Stimulated activated naive CD8-positive, alpha-beta T cell treated with anti-CD3 and anti-CD28 coated beads, Interleukin-15, amount 100 ng/mL, for 72 hours (primary cell): Measurements from ENCODE around the gene ARHGEF16.

Source experiments
- ATAC-seq: fragments of 150-1000 bp; cut with Tn5 transposase; 2 replicates; pipeline ENCODE4 v1.10.0; 2021; ENCODE audit warnings: mild to moderate bottlenecking, moderate library complexity
- DNase-seq, 2 donors: peaks; one replicate each; pipeline ENCODE4 v3.0.0; 2021 to 2022
- H3K27ac Mint-ChIP-seq, 2 donors: one replicate each; pipeline ENCODE4 v1.8.0; 2022; ENCODE audit warnings: mild to moderate bottlenecking in 2 of 2, mixed read lengths in 2 of 2, moderate library complexity in 2 of 2
- H3K27me3 Mint-ChIP-seq: one replicate; pipeline ENCODE4 v1.8.0; 2022; ENCODE audit warnings: mixed read lengths
- H3K4me1 Mint-ChIP-seq: one replicate; pipeline ENCODE4 v1.8.0; 2022; ENCODE audit warnings: mild to moderate bottlenecking, mixed read lengths
- H3K4me3 Mint-ChIP-seq, 2 donors: one replicate each; pipeline ENCODE4 v1.8.0; 2022; ENCODE audit warnings: mild to moderate bottlenecking in 2 of 2, mixed read lengths in 2 of 2, moderate library complexity in 1 of 2
- H3K9me3 Mint-ChIP-seq, 2 donors: one replicate each; pipeline ENCODE4 v1.8.0; 2022; ENCODE audit warnings: mixed read lengths in 2 of 2

The ARHGEF16 gene

DNA sequence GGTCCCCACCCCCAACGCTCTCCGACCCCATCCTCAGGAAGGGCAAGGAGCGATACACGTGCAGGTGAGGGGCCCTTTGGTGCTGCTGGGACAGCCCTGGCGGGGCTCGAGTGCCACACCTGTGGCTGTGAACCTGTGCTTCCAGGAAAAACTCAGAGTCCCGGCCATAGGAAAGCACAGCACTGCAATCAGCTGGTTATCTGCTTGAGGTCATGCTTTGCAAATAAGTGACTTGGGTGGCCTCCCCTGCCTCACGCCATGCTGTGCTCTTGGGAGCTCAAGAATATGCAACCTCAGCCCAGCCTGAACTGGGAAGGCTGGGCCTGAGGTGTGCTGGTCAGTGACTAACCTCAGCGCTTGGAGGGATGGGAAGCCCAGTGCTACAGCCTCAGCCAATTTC, 36.5 kb upstream of the ARHGEF16 start:
- Mint-ChIP-seq H3K4me1 (no peaks in the 10 kb centered on the region), H3K4me3 (no peak overlapping the region)
- no peak for DNase-seq

DNA sequence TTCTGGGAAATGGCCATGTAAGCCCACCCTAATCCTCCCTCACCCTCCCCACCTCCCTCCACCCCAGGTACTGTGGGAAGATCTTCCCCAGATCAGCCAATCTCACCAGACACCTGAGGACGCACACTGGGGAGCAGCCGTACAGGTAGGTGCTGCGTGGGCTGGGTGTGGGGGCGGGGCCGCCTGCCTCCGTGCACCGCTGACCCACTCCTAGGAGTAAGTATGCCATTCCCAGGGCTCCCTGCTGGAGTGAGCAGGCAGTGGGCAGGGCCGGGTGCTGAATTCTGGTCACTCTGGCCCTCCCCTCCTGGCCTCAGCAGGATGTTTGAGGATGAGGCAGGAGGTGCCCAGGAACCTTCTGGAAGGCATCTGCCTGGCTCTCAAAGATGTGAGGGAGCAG, 35.9 kb upstream of the ARHGEF16 start:
- no peak for DNase-seq
- peaks cover 7% of the 10 kb centered on the region for H3K27me3 Mint-ChIP-seq
- no peak for ATAC-seq
- H3K4me1 Mint-ChIP-seq: no peaks in the 10 kb centered on the region
- H3K27ac Mint-ChIP-seq: no peak overlapping the region
- H3K4me3 Mint-ChIP-seq: no peak overlapping the region
- H3K9me3 Mint-ChIP-seq: peaks cover 0 to 8% of the 10 kb centered on the region in 2 donors

More for the DNA sequence above, 36.5 kb upstream of the ARHGEF16 start:
- Mint-ChIP-seq H3K9me3 (peaks cover 0 to 8% of the 10 kb centered on the region in 2 donors), H3K27ac (no peak overlapping the region), H3K27me3 (peaks cover 7% of the 10 kb centered on the region)
- ATAC-seq: no peak

DNA sequence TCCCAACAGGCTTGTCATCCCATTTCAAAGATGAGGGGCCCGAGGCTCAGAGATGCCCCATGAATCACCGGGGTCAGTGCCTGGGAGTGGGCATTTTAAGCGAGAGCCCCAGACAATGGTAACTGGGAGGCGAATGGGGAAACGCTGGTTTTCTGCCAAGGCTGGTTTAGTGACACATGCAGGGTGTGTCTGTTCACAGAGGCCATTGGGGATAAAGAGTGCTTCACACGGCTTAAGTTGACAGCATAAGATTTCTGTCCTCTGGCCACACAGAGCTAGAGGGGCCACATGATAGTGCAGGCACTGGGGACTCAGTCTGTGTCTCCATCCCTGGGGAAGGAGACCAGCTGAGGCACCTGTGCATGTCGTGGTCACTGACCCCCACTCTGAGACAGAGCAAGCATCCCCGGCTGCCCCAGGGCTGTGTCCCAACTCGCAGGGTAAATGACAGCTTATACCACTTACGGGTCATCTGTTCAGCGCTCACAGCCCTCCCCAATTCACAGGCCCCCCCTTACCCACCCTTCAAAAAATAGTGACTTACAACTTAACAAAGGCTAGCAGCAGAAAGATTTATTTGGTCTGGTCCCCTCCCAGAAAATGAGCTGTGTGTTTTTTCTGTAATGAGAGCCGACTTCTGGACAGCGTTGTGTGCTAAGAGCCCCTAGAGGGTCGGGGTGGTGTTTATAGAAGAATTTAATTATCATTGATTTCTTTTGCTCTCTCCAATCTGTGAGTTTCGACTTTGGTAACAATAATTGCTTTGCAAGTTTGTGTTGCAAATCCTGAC, 34.9 kb upstream of the ARHGEF16 start:
- Mint-ChIP-seq H3K4me1 (no peaks in the 10 kb centered on the region), H3K27me3 (peaks cover 15% of the 10 kb centered on the region), H3K9me3 (peaks cover 0 to 8% of the 10 kb centered on the region in 2 donors), H3K4me3 (no peak overlapping the region), H3K27ac (no peak overlapping the region)
- ATAC-seq (no peak), DNase-seq (no peak)

DNA sequence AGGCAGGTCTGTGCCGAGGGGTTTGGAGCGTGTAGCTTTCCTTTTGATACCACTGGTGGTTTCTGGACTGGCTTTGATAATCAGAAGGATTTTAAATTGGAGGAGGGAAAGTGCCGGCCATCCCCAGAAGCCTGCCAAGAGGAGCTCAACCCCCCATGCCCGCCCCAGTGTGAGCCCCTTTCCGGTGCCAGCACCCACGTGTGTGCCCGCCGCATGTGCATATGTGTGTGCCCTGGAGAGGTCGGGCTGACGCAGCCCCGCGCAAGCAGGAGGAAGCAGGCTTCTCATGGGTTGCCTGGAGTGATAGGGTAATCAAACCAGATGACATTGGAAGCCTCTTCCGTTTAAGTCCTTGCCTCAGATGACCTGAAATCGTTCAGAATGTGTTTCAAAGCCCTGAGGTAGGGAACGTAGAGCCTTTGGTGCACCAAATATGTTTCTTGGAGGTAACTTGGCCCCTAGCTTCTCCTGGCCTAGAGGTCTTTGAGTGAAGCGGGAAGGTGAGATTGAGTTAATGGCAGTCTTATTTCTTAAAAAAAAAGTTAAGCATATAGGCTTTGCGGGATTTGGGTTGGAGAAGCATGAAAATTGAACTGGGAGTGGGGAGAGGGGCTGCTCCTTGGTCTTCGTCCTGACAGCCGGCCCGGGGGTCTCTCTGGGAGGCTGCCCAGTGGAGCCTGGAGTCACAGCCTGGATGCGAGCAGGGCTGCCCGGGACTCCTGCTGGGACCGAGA, 34.1 kb upstream of the ARHGEF16 start:
- Mint-ChIP-seq H3K27ac (no peak overlapping the region), H3K9me3 (peaks cover 0 to 8% of the 10 kb centered on the region in 2 donors), H3K4me3 (no peak overlapping the region), H3K4me1 (no peaks in the 10 kb centered on the region), H3K27me3 (peaks cover 15% of the 10 kb centered on the region)
- DNase-seq: no peak
- ATAC-seq: no peak

DNA sequence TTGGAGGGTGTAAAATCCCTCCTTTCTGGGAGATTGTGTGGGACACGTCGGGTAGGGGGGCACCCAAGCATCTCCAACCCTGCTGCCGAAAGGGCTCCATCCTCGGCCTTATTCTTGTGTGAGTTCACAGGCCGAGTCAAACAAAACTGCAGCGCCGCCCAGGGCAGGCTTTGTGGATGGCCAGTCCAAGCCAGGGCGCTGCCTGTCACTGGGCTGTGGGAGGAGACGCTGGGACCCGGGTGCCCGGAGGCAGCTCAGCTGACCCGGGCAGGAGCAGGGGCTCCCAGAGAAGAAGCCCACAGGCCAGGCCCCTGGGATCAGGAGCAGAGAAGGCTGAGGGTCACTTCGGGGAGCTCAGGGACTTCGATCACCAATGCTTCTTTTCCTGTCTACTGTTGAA, 31.8 kb upstream of the ARHGEF16 start:
- H3K4me1 Mint-ChIP-seq: no peaks in the 10 kb centered on the region
- ATAC-seq (no peak), DNase-seq (no peak)
- H3K27ac Mint-ChIP-seq: no peak overlapping the region
- no peak overlapping the region for H3K4me3 Mint-ChIP-seq
- H3K9me3 Mint-ChIP-seq: no peaks in the 10 kb centered on the region
- peaks cover 15% of the 10 kb centered on the region for H3K27me3 Mint-ChIP-seq

DNA sequence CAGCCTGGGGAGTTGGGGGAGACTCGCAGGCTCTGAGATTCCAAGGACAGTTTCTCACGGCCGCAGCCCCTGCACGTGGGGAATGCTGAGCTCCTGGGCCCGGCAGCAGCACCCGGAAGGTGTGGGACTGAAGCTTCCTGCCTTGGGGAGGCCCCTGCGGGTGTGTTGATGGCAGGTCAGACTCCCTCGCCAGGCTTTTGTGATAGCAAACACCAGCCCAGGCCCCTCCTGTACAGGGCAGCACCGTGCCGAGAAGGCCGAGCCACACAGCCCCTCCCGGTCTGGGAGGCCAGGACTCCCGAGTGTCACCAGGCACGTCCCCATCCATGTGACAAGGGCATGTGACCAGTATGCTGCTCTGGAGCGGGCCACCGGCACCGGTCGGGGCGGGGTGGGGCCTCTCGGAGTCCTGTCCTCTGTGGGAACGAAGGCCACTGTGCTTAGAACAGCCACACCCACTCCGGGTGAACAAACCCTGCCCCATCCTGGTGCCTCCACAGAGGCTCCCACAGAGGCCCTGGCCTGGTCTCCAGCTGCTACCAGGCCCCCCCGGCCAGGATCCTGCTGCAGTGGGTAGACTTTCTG, 31.1 kb upstream of the ARHGEF16 start:
- ATAC-seq (no peak), DNase-seq (no peak)
- H3K27me3 Mint-ChIP-seq: peaks cover 15% of the 10 kb centered on the region
- no peaks in the 10 kb centered on the region for H3K9me3 Mint-ChIP-seq
- H3K4me3 Mint-ChIP-seq: no peak overlapping the region
- H3K27ac Mint-ChIP-seq: no peak overlapping the region
- H3K4me1 Mint-ChIP-seq: no peaks in the 10 kb centered on the region

DNA sequence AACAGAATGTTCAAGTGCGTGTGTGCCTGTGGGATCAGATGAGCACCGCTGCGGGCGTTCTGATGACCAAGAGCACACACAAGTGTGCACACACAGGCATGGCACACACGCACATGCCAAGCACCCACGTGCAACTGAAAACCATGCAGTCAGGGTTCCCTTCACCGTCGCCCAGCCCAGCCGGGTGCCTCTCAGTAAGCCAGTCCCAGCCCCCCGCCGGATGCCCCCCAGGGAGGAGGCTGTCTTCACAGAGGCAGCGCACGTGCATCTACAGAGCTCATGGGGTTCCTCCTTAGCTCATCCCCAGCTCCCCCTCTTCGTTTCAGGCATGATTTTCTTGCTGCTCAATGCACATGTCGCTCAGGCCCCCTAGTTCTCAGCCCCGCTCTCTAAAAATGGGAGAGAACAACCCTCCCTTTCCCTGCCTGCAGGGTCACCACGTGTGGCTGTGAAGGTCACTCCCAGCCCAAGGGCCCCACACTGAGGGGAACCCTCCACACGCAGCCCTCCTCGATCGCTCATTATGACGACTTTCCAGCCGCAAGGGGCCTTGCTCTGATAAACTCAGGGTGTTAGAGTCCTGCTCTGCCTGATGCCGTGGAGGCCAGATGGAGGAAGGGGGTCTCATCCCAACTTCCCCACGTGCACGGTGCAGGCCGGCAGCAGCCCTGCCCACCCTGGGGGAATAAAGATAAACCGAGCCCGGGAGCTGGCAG, 30.4 kb upstream of the ARHGEF16 start:
- Mint-ChIP-seq H3K4me1 (no peaks in the 10 kb centered on the region), H3K27ac (no peak overlapping the region), H3K9me3 (no peaks in the 10 kb centered on the region), H3K27me3 (peaks cover 15% of the 10 kb centered on the region), H3K4me3 (no peak overlapping the region)
- ATAC-seq: no peak
- DNase-seq: no peak

DNA sequence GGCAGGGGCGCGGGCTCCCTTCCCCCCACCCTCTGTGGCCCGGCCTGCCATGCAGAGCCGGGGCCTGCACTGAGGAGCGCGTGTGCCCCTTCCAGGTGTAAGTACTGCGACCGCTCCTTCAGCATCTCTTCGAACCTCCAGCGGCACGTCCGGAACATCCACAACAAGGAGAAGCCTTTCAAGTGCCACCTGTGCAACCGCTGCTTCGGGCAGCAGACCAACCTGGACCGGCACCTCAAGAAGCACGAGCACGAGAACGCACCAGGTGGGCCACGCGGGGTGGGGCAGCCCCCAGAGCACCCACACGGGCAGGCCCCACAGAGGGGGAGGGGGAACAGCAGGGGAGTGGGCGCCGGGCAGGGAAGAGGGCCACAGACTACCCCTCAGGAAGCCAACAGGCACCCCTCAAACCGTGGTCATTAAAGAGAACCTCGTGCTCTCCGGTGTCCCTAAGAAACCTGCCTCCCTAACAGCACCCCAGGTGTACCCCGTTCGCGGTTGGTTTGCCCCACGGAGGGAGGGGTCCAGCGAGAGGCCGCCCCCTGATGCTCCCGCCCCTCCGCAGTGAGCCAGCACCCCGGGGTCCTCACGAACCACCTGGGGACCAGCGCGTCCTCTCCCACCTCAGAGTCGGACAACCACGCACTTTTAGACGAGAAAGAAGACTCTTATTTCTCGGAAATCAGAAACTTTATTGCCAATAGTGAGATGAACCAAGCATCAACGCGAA, 28.8 kb upstream of the ARHGEF16 start:
- Mint-ChIP-seq H3K4me3 (no peak overlapping the region), H3K4me1 (no peaks in the 10 kb centered on the region), H3K9me3 (no peaks in the 10 kb centered on the region), H3K27me3 (peaks cover 15% of the 10 kb centered on the region), H3K27ac (no peak overlapping the region)
- DNase-seq (no peak), ATAC-seq (no peak)

DNA sequence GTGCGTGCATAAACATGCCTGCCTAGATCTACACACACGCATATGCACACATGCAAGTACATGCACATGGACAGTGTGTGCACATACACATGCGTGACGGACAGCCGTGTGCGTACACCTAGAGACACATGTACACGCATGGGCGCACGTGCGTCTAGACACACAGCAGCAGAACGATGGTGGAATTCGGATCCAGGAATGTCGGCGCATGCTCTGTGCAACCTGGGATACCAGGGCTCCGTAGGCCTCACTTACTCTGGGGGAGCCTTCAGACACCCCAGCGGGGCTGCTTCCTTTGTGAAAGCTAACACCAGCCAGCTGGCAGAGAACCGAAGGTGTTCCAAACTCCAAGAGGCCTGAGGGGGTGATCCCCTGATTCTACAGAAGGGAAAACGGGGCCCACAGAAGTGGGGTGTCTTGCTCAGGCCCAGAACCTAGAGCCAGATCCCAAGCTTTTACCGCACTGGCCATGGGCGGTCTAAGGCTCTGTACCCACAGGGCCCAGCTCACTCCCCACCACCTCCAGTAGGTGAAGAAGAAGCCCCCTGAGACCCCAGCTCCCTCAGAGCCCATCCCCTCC, 27.4 kb upstream of the ARHGEF16 start:
- no peaks in the 10 kb centered on the region for H3K4me1 Mint-ChIP-seq
- peaks cover 9% of the 10 kb centered on the region for H3K27me3 Mint-ChIP-seq

DNA sequence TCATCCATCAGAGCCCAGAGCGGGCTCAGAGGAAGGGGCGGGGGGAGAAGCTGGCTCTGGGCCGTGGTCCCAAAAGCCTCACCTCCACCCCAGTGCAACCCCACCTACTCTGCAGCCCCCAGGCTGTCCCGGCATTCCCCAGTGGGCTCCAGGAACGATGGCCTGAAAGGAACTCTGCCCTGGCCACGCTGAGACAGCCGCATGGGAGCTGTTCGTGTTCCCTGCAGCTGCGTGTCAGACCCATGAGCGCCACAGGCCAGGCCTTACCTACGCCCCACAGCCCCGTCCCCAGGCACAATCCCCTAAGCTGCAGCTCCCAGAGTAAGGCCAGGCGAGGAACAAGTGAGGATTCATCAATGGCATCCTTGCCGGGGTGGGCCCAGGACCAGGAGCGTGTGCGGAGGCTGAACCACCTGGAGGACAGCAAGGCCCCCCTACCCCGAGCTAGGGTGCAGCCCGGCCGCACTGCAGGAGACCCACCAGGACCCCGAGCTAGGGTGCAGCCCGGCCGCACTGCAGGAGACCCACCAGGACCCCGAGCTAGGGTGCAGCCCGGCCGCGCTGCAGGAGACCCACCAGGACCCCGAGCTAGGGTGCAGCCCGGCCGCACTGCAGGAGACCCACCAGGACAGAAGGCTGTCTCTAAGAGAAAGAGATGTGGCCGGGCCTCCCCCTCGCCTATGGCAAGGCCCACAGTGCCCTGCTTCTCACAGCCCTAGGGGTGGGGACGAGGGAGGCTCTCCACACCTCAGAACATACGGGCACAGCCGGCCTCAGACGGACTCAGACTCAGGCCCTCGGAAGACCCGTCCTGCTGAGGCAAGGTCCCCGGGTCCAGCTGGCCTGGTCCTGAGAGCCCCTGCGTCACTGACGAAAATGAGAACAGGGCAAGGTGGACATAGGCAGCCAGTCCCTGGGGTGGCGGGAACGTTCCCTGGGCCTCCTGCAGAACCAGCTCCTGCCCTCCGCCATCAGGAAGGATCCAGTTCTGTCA, 26.5 kb upstream of the ARHGEF16 start:
- no peak for DNase-seq
- no peaks in the 10 kb centered on the region for H3K4me1 Mint-ChIP-seq
- H3K4me3 Mint-ChIP-seq: no peak overlapping the region

More for the DNA sequence above, 27.4 kb upstream of the ARHGEF16 start:
- ATAC-seq (no peak), DNase-seq (no peak)
- no peaks in the 10 kb centered on the region for H3K9me3 Mint-ChIP-seq
- H3K27ac Mint-ChIP-seq: no peak overlapping the region
- H3K4me3 Mint-ChIP-seq: no peak overlapping the region

DNA sequence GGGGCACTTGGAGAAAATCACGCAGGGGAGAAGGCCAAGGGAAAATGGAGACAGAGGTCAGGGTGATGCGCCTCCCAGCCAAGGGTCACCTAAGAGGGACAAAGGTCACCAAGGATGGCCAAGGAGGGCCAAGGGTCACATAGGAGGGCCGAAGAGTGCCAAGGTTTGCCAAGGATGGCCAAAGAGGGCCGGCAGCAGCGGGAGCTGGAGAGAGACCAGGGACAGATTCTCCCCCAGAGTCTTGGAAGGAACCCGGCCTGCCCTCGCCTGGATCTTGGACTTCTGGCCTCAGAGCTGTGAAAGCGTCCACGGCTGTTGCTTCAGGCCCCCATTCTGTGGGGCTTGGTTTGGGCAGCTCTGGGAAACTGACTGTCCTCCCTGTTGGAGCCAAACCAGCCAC, 25.6 kb upstream of the ARHGEF16 start:
- DNase-seq (no peak), ATAC-seq (no peak)
- Mint-ChIP-seq H3K4me1 (no peaks in the 10 kb centered on the region), H3K4me3 (no peak overlapping the region), H3K27me3 (peaks cover 8% of the 10 kb centered on the region), H3K27ac (no peak overlapping the region), H3K9me3 (no peaks in the 10 kb centered on the region)

More for the DNA sequence above, 26.5 kb upstream of the ARHGEF16 start:
- no peak for ATAC-seq
- Mint-ChIP-seq H3K27ac (no peak overlapping the region), H3K9me3 (no peaks in the 10 kb centered on the region), H3K27me3 (peaks cover 9% of the 10 kb centered on the region)

DNA sequence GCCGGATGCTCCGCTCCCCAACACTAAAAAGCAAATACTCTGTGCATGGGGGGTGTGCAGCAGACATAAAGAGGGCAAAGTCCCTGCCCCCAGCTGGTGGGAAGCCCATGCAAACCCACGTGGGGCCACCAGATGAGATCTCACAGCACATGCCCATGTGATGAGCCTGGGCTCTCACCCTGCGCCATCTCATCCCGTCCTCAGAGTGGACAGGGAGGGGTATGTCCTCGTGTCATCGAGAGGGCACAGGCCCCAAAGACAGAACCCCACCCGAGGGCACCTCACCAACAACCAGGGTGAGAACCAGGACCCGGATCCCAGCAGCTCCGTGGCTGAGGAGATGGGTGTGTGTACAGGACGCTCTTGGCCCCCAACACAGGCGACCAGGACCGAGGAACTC, 25.1 kb upstream of the ARHGEF16 start:
- Mint-ChIP-seq H3K9me3 (no peaks in the 10 kb centered on the region), H3K27ac (no peak overlapping the region), H3K27me3 (peaks cover 4% of the 10 kb centered on the region), H3K4me3 (no peak overlapping the region), H3K4me1 (no peaks in the 10 kb centered on the region)
- ATAC-seq: no peak
- no peak for DNase-seq

DNA sequence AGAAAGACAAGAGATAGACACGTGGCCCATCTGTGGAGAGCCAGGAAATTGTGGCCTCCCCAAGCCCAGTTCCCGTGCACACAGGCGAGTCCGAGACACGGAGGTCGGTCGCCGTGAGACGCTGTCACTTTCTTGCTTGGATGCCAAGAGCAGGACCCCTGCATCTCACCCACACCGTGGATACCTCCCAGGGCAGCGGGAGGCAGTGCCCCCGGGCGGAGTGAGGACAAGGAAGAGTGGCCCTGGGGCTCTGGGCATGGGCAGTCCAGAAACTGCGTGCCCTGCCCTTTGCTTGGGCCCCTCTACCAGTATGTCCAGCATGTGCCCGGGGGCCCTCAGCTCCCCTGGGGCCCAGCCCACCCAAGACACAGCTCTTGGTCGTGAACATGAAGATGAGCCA, 24.7 kb upstream of the ARHGEF16 start:
- ATAC-seq (no peak), DNase-seq (no peak)
- no peaks in the 10 kb centered on the region for H3K9me3 Mint-ChIP-seq
- H3K27ac Mint-ChIP-seq: no peak overlapping the region
- H3K4me1 Mint-ChIP-seq: no peaks in the 10 kb centered on the region
- no peaks in the 10 kb centered on the region for H3K27me3 Mint-ChIP-seq
- H3K4me3 Mint-ChIP-seq: no peak overlapping the region

DNA sequence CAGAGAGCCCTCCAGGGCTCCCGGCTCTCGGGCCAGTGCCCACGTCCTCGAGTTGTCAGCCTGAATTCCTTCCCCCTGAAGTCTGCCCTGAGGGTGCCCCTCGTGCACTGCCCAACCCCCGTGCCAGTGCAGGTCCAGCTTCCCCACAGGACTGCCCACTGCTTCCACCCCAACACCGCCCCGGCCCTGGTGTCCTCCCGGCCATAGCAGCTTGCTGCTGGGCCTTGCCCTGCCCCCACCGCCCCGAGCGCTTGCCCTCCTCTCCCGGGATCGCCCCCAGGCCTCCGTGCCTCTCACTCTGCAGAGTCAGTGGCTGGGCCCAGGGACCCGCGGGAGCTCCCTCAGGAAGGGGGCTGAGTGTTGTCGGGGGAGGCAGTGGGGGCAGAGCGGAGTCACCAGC, 24.1 kb upstream of the ARHGEF16 start:
- no peak overlapping the region for H3K4me3 Mint-ChIP-seq
- DNase-seq: no peak
- H3K27me3 Mint-ChIP-seq: no peaks in the 10 kb centered on the region
- ATAC-seq: no peak
- H3K27ac Mint-ChIP-seq: no peak overlapping the region
- H3K9me3 Mint-ChIP-seq: no peaks in the 10 kb centered on the region
- no peaks in the 10 kb centered on the region for H3K4me1 Mint-ChIP-seq
